NCI-H345 (cell line): Measurements from ENCODE around the gene AUTS2.

ENCODE experiments used
- DNase-seq: peaks from one replicate; lab custom pipeline; 2025; lab: John Stamatoyannopoulos, UW

Gene AUTS2

GRCh38 chr7:70830060-70830395 is 1231.8 kb downstream of the AUTS2 start:
- DNase-seq, result no peak

- DNase-seq, result no peak
These were observed 1232.2 kb downstream of the AUTS2 start for GRCh38 chr7:70830426-70830825.

GRCh38 chr7:70833726-70834125 is 1235.5 kb downstream of the AUTS2 start:
- no peak for DNase-seq

GRCh38 chr7:70834424-70834823 is 1236.1 kb downstream of the AUTS2 start:
- DNase-seq, result no peak

GRCh38 chr7:70835658-70836057 is 1237.4 kb downstream of the AUTS2 start:
- no peak for DNase-seq

GRCh38 chr7:70836279-70836678 is 1238.0 kb downstream of the AUTS2 start:
- no peak for DNase-seq

GRCh38 chr7:70836946-70837345 is 1238.7 kb downstream of the AUTS2 start:
- no peak for DNase-seq

GRCh38 chr7:70837589-70837988 is 1239.3 kb downstream of the AUTS2 start:
- DNase-seq, result no peak

GRCh38 chr7:70838292-70838907 is 1240.1 kb downstream of the AUTS2 start:
- no peak for DNase-seq
